Kasumi-1 (cell line): ENCODE measurements around the gene SRP68.
"Not testable (repeated sequence)": the region's sequence is repeated elsewhere in the genome, so short reads cannot be mapped to it uniquely, and the experiment has no call there.

Source experiments
- DNase-seq, 2 experiments: peaks; one replicate each; lab custom pipeline; 2025; lab: John Stamatoyannopoulos, UW

SRP68 gene

DNA sequence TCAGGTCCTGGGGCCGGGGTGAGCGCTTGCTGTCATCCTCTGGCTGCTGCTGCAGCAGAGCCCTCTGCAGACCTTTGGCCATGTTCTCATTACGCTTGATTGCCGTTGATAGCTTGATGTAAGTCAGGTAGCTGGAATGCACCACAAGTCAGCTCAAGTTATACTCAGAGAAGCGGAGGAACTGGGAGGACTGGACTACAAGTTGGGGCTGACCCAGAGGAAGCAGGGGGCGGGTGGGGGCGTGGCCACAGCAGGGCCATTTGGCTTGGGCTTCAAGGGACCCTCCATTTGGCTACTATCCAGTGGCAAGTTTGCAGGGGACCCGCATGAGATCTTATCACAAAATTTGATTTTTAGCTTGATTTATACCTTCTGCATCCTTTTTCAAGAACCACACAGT, 26.3 kb downstream of the SRP68 start:
- no peak for DNase-seq

DNA sequence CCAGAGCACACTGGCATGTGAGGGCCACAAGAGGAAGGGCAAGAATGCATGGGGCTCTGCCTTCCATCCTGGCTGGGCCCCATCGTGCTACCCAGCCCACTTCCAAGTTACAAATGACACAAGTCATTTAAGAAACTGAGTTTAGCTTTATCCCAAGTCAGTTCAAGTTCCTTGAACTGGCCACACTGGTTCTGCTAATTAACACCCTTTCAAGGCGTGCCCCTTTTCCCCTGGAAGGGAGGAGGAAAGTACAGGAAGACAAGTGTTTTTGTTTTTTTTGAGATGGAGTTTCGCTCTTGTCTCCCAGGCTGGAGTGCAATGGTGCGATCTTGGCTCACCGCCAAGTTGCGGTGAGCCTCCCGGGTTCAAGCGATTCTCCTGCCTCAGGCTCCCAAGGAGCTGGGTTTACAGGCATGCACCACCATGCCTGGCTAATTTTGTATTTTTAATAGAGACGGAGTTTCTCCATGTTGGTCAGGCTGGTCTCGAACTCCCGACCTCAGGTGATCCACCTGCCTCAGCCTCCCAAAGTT, 27.8 kb downstream of the SRP68 start:
- DNase-seq = not testable (repeated sequence)

DNA sequence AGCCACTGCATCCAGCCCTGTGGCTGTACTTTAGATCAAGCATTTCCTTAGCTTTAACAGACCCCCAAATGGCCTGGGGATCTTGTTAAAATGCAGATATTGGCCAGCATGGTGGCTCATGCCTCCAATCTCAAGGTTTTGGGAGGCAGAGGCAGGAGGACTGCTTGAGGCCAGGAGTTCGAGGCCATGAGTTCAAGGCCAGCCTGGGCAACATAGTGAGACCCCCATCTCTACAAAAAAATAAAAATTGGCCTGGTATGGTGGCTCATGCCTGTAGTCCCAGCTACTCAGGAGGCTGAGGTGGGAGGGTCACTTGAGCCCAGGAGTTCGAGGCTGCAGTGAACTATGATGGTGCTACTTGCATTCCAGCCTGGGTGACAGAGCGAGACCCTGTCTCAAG, 29.4 kb downstream of the SRP68 start:
- DNase-seq = not testable (repeated sequence)

DNA sequence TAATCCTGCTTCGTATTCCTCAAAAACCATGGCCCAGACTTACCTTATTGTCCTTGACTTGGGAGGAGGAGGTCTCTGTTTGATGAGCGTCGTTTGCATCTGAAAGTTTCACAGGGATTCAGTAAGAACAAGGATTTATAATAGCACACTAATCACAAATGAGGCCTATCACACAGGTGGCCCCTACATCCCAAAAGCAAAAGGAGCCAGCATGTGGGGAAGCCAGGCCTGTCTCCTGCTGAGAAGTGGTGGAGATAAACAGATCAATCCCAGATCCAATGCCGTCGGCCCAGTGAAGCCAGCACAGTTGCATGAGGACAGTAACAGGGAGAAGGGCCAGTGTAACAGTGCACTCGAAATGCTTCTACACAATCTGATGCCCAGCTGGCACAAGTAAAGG, 31.9 kb downstream of the SRP68 start:
- DNase-seq = no peak

DNA sequence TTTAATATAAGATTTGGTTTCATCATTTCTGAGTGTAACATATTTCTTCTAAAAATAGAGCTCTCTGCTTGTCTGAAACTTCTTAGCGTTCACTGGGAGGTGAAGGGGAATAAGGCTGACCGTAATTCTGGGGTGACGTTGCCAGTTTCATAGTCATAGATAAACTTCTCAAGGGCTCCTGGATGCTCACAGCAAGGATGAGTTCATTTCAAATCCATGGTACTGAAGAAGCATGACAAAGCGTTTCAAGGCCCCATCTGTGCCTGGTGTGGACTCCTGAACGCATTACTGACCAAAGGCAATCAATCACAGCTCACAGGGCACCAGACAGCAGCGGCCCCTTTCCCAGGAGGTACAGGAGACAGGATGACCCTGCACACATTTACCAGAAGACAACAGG, 33.2 kb downstream of the SRP68 start:
- no peak for DNase-seq

DNA sequence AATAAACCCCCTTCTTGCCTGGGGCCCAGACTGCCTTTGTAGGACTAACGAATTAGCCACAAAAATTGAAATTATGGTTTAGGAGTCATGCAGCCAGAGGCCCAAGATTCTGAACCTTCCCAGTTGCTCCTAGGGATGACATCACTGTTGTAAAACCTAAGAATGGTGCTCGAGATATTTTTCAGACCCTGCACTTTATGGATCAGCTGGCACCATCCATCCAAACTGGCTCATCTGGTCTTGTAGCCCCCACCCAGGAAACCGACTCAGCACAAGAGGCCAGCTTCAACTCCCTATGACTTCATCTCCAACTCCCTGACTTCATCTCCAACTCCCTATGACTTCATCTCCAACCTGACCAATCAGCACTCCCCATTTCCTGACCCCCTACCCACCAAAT, 34.3 kb downstream of the SRP68 start:
- no peak for DNase-seq

DNA sequence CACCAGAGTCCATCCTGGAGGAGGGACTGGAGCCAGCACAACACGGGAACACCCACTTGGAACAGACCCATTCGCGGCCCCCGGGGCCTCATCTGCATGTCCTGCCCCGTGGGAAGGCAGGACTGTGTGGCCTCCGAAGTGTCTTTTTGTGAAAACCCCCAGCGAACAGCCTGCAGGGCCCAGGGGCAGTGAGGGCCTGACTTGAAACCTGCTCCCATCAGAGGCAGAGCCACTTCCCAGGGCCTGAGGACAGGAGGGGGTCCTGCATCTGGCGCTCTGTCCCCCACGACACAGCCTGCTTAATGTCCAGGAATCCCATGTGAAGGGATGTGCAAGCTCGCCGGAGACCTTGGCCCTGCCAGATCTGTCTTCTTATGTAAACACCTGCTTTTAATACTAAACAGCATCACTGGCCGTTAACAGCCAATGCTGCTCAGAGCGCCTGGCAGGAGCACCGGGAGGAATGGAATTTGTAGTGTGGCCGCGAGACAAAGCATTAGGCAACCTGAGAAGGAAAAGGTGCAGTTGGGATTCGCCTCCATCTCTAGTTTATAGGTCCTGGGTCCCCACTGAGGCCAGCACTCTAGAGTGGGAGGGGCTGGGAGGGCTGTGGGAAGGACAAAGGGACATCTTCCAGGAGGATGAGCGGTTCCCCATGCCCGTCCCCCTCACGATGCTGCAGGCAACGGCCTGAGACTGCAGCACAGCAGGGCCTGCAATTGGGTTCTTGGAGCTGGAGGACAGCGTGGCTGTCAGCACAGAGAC, 35.6 kb downstream of the SRP68 start:
- DNase-seq = no peak

DNA sequence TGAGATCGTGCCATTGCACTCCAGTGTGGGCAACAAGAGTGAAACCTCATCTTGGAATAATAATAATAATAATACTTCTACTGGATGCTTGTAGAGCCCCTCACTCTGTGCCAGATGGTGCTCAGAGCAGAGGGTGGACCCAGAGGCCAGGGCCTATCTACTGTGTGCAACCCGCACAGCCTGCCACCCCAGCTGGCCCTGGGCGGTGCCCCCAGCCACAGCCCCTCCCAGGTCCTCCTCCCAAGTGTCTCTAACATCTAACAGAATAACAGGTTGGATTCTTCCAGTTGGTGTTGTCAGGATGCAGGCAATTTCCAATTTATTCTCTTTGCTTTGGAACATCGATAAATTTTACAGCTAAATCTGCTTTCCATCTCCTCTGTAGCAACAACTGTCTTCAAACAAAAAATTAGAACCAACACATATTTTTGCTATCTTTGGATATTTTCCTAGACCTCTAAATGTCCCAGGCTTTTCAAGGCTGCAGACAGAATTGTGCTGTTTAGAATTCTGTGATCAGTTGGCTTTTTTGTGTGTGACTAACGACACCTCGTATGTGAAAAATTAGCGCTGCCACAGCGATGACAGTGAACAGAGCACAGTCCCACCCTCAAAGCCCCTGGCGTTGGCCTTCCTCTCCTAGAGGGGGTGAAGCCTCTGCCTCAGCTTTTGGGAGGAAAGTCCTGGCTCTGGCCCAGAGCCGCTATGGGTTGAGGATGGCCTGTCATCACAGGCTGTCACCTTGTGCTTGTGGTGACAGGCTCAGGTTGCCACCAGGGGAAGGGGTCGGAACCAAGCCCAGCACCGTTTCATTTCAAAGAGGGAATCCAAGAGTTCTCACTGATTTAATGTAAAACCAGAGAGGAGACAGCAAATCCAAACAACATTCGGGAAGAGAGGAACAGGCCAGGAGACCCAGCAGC, 37.6 kb downstream of the SRP68 start:
- no peak for DNase-seq

DNA sequence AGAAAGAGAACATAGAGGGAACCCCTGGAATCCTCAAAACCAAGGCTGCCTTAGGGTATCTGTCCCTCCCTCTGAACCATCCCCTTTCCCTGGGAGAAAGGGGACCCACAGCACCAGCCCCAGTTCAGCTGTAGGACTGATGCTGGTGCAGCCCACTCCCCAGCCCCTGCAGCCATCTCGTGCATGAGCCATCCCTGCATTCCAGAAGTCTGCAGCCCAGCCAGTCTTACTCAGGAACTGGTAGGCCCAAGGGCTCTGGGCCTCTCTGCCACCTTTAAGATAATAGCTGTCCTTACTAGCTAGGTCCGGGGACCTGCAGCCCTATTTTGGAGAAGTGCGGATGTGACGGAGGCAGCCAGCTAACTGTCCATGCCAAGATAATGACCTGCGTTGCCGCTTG, 39.2 kb downstream of the SRP68 start:
- DNase-seq = no peak

DNA sequence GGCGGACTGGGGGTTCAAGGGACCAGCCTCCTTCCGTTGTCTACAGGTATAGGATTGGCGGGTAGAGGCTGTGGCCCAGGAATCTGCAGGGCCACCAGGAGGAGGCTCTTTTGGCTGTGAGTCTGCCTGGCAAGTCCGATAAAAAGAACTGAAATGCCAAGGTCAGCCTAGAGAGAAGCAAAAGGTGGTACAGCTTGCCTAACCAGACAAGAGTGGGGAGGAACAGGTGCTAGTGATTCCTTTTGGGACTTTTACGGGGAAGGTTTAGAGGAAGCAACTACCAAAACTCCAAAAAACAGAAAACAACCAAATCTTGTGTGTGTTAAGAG, 39.6 kb downstream of the SRP68 start:
- no peak for DNase-seq

DNA sequence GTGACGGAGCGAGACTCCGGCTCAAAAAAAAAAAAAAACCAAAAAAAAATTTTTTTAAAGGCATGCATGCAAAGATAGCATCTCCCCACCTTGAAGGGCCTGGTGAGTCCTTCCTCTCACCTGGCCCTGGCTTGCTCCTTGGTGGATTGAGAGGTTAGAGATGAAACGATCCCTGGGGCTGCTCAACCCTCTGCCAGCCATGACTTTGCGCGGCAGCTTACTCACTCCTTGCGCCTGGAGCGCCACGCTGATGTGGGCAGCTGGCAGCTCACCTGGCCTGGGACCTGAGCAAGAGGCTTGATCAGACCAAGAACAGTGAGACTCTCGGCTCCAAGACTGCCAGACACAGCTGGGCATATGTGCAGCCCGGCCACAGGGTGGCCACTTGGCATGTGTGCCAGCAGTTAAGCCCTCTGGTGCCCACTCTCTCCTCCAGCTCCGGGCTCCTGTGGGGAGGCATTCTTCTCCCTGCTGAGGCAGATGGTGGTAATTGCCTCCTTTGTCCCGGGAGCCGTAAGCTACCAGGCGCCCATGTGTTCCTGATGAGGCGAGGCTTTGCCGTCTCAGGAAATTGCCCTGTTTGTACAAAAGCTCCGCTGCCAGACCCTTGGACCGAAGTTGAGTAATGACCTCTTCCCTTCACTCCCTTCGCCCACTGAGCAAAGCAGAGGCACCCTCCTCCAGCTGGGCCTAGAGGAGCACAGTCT, 40.1 kb downstream of the SRP68 start:
- DNase-seq = no peak

DNA sequence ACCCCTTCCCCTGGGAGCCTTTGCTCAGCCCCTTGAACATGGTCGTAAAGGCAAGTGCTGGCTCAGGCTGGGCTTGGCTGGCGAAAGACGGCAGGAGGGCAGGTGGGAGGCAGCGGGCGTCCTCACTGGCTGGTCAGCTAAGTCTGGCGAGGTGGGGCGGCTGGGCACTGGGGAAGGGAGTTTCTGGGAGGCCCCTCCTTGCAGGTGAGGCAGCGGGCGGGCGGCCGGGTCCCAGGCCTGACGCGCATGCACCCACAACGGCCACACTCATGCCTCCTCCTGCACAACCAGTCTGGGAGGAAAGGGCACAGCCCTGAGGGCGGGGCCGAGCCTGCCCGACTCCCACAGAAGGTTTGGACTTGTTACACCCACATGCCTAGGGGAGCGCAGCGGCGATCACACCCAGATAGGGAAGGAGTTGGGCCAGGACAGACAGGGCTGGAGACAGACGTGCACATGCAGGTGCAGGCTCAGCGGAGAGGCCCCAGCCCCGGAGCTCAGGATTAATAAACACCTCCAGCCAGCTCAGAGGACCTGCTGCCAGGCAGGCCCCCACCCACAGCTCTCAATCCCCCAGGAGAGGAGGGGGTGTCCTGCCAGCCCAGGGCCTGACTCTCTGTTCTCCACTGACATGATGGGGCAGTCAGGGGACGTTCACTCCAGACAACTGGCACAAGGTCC, 45.0 kb downstream of the SRP68 start, which contains the start of gene EVPL:
Gene EVPL, minus strand, starts transcription at position 148 of the 681 bp plus-strand sequence. Its CDS starts 108 bp downstream, at position 40.
- DNase-seq = no peak

DNA sequence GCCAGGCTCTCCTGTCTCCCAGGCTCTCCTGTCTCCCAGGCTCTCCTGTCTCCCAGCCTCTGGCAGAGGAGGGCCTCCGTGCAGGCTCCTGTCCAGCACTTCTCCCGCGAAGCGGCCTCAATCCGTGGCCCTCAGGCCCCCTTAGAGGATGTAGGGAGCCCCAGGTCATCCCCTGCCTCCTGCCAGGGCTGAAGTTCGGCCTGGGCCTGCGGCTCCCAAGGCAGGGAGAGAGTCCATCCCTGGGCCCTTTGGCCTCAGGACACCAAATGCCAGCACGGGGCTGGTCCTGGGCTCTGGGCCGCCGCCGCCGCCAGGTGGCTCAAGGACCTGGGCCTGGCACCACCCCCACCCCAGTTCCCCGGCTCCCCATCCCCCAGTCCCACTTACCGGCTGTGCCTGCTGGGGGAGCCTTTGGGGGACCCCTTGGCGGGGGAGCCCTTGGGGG, 45.6 kb downstream of the SRP68 start:
- no peak for DNase-seq

DNA sequence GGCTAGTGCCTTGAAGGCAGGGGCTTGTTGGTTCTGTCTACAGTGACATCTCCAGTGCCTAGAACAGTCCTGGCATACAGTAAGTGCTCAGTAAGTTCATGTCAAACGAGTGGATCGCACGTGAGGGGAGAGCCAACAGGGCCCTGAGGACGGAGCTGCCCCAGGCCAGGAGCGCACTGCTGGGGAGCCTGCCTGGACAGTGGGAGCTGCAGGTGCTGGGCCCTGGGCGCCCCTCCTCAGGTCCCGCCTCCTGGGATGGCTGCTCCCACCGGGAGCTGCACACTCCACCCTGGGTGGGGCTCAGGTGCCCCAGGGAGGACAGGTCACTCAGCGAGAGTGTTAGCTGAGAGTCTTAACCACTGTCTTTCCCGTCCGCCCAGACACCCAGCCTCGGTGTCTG, 47.0 kb downstream of the SRP68 start:
- DNase-seq = no peak

DNA sequence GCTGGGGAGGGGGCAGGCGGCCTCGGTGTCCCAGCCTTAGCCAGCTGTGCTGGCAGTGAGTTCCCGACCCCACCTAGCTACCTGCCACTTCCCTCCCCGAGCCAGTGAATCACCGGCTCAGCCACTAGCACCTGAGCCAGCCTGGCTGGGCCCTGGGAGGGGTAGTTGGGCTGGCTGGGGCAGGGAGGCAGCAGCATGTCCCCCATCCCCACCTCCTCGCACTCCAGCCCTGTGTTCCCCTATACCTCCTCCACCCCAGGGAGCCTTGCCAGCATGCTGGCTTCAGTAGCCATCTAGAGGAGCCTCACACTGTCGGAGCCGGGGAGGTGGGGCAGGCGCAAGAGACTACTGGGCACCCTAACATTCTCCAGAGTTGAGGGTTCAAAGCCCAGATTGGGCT, 48.0 kb downstream of the SRP68 start:
- no peak for DNase-seq

DNA sequence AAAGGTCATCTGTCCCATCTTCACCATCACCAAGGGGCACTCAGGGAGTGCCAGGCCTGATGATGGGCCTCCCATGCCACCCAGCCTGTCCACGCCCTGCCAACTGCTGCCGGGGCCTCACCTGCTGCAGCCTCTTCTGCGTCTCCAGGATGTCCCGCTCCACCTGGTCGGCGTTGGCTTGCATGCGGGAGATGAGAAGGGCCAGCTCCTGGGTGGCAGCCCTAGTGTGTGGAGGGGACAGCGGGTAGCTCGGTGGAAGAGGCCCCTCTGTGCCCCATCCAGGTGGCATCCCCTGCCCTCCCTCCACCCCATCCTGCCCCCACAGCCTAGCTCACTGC, 48.4 kb downstream of the SRP68 start:
- DNase-seq = no peak

DNA sequence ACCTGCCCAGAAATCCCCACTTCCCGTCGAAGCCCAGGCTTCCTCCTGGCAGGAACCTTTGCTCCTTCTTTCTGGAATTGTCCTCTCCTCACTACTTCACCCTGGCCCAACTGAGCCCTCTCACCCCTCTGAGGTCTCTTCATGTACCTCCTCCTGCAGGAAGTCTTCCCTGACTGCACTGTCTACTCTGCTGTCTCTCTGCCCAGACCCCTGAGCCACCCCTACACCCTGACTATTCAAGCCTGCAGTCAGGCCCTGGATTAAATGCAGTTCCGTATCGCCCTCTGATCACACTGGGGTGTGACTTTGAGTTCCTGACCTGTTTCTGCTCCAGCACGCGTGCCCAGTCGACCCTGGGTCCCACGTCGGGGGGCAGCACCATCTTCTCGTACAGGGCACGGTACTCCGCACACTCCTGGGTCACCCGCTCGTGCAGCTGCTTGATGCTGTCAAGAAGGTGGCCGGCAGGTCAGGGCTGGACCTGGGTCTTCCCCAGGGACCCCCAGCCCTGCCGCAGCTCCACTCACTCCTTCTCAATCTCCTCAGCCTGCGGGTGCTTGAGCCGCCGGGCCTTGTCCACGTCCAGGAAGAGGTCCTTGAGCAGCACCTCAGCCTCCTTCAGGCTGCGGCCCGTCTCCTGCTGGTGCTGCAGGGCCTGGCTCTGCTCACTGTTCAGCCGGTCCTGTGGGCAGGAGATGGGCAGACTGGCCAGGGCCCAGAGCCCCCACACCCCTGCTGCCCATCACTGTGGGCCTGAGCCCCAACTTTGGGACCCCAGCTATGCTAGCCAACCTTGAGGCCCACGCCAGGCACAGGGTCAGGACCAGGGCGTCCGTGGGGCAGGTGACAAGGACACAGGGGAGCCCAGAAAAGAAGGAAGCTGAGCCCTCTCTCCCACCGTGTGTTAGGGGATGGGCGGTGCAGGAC, 49.1 kb downstream of the SRP68 start:
- DNase-seq = no peak

DNA sequence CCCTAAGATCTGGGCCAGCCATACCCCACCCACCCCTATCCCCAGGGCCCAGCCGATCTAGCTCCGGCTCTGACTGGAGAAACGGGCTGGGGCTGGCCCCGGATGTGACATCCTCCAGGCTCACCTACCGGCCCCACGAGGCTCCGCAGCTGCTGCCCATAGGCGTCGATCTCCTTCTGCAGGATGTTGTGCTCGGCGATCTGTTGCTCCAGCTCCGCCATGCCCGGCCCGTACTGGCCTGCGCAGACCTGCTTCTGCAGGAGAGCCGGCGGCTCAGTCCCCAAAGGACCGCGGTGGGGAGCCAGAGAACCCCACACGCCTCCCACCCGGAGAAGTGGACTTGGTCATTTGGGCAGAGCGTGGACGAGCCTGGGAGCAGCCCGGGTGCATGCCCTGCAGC, 50.0 kb downstream of the SRP68 start:
- no peak for DNase-seq

DNA sequence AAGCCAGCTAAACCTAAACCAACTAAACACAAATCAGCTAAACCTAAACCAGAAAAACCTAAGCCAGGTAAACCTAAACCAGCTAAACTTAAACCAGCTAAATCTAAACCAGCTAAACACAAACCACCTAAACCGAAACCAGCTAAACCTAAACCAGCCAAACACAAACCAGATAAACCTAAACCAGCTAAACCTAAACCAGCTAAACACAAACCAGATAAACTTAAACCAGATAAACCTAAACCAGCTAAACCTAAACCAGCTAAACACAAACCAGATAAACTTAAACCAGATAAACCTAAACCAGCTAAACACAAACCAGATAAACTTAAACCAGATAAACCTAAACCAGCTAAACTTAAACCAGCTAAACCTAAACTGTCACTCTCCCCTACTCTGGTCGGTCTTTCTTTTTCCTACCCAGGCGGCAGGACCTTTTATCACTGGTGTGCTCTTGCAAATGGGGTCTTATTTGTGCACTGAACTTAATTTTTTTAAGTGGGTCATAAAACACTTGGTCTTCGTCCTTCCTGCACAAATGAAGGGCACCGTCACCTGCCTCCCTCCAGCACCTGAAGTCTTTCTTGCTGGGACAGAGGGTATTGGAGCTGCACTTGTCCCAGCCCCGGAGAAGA, 52.4 kb downstream of the SRP68 start:
- DNase-seq = no peak

DNA sequence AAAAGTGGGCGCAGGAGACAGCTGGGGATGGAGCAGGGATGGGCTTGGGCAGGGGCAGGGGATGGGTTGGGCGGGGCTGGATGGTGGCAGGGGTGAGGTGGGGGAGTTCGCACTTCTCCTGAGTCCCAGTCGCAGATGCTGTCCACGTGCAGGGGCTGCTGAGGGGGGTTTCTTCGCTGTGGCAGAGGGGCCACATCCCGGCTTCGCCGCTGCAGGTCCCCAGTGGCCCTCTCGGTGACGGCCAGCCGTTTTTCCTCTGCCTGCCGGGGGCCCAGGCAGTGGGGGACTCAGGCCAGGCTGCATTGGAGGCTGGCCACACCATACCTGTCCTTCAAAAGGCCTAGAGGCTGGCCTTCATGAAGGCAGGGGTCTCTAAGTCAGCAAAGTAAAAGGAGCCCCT, 53.5 kb downstream of the SRP68 start:
- no peak for DNase-seq
